BJ (cell line): ENCODE results near the gene LHFPL2. TPM values are rescaled to one million over a fixed set of nuclear protein-coding genes. Genes with fewer than 3 reads are reported as not detected.

Source experiments
- CTCF ChIA-PET: fragments of 350-600 bp; formaldehyde crosslinking; extraction: SDS; loops from one replicate; lab custom pipeline; 2021; ENCODE audit warnings: antibody characterized with exemption, inconsistent platforms; lab: Yijun Ruan, JAX
- POLR2A ChIA-PET: fragments of 300-600 bp; sonication (Branson Sonifier 250); formaldehyde crosslinking; extraction: SDS; loops from one replicate; lab custom pipeline; 2021; ENCODE audit warnings: antibody characterized with exemption; lab: Charles Lee
- DNase-seq: peaks from one replicate; pipeline ENCODE4 v3.0.0-alpha.2; 2011; ENCODE audit warnings: low read depth
- H3K27me3 ChIP-seq: 2 replicates; pipeline ENCODE4 v1.6.0; 2011; ENCODE audit warnings: low read length; ENCODE audit not compliant: control insufficient read depth, insufficient read depth
- H3K36me3 ChIP-seq: 2 replicates; pipeline ENCODE4 v1.5.1; 2011; ENCODE audit warnings: low read length; ENCODE audit not compliant: control insufficient read depth, insufficient read depth
- H3K4me3 ChIP-seq: 2 replicates; pipeline ENCODE4 v1.5.1; 2011; ENCODE audit warnings: low read depth, mild to moderate bottlenecking, control low read depth, low read length
- CTCF ChIP-seq: IDR thresholded peaks from 2 replicates; pipeline ENCODE4 v1.5.1; 2011; ENCODE audit warnings: low read depth, mild to moderate bottlenecking, control low read depth, inconsistent platforms, low read length, moderate library complexity; ENCODE audit not compliant: insufficient read depth
- polyA plus RNA-seq: library from polyadenylated mRNA; depleted of rRNA; stranded (reverse); fragments of >200 nt; gene quantifications from 2 replicates; pipeline ENCODE4 v1.2.3, GENCODE V29; 2011

LHFPL2 gene
- polyA plus RNA-seq, 1 experiment = 4.4 TPM

GRCh38 chr5:78576376-78576775 lies 72.2 kb downstream of the LHFPL2 start:
- no peak for DNase-seq

GRCh38 chr5:78574731-78575161 lies 73.8 kb downstream of the LHFPL2 start:
- no peak for DNase-seq
- TF ChIP-seq CTCF = no peak
- Histone ChIP-seq H3K4me3 (no peak overlapping the region), H3K36me3 (no peaks in the 10 kb centered on the region; the same call in 1 of the 2 replicates), H3K27me3 (no peaks in the 10 kb centered on the region)
- ChIA-PET POLR2A (no interaction called here), CTCF (interaction anchor here (0.9 kb wide), 1 partner anchor 41 kb away, joined by 3 read pairs; no protein-coding TSS in a partner anchor)

More at GRCh38 chr5:78576376-78576775, 72.2 kb downstream of the LHFPL2 start:
- CTCF ChIA-PET = no interaction called here
- H3K27me3 ChIP-seq = no peaks in the 10 kb centered on the region
- no peaks in the 10 kb centered on the region for H3K36me3 ChIP-seq
- no peak for TF ChIP-seq CTCF
- no peak overlapping the region for H3K4me3 ChIP-seq
- POLR2A ChIA-PET = no interaction called here

- no peaks in the 10 kb centered on the region for H3K27me3 ChIP-seq
- H3K36me3 ChIP-seq = no peaks in the 10 kb centered on the region; the same call in 1 of the 2 replicates
- CTCF ChIA-PET = interaction anchor here (0.9 kb wide), 1 partner anchor 40 kb away, joined by 3 read pairs; no protein-coding TSS in a partner anchor
- DNase-seq = no peak
- POLR2A ChIA-PET = no interaction called here
- no peak overlapping the region for H3K4me3 ChIP-seq
- TF ChIP-seq CTCF = no peak
Measured at GRCh38 chr5:78574131-78574673, 74.4 kb downstream of the LHFPL2 start.

GRCh38 chr5:78573318-78573717 lies 75.3 kb downstream of the LHFPL2 start:
- Histone ChIP-seq H3K4me3 (no peak overlapping the region), H3K27me3 (no peaks in the 10 kb centered on the region), H3K36me3 (no peaks in the 10 kb centered on the region; the same call in 1 of the 2 replicates)
- POLR2A ChIA-PET = no interaction called here
- TF ChIP-seq CTCF = no peak
- DNase-seq = no peak
- CTCF ChIA-PET = interaction anchor here (0.7 kb wide), 1 partner anchor 266 kb away, joined by 3 read pairs; no protein-coding TSS in a partner anchor

- H3K4me3 ChIP-seq = no peak overlapping the region
- CTCF ChIA-PET = interaction anchor here (0.5 kb wide), 1 partner anchor 47 kb away, joined by 3 read pairs; no protein-coding TSS in a partner anchor
- POLR2A ChIA-PET = no interaction called here
- H3K36me3 ChIP-seq = no peaks in the 10 kb centered on the region; the same call in 1 of the 2 replicates
- H3K27me3 ChIP-seq = no peaks in the 10 kb centered on the region
- TF ChIP-seq CTCF = no peak
- DNase-seq = no peak
Measured at GRCh38 chr5:78570646-78571045, 77.9 kb downstream of the LHFPL2 start.
